ENCODE results near the gene PNMT. TPM values are rescaled to one million over a fixed set of nuclear protein-coding genes. Genes with fewer than 3 reads are reported as not detected.

PNMT gene
- total and polyA plus RNA-seq, 2 of the 13 experiments (the other 11 are each of a cell fraction or from before 2014, with no cell fraction given) = 0.25 TPM; not detected in 1

DNA sequence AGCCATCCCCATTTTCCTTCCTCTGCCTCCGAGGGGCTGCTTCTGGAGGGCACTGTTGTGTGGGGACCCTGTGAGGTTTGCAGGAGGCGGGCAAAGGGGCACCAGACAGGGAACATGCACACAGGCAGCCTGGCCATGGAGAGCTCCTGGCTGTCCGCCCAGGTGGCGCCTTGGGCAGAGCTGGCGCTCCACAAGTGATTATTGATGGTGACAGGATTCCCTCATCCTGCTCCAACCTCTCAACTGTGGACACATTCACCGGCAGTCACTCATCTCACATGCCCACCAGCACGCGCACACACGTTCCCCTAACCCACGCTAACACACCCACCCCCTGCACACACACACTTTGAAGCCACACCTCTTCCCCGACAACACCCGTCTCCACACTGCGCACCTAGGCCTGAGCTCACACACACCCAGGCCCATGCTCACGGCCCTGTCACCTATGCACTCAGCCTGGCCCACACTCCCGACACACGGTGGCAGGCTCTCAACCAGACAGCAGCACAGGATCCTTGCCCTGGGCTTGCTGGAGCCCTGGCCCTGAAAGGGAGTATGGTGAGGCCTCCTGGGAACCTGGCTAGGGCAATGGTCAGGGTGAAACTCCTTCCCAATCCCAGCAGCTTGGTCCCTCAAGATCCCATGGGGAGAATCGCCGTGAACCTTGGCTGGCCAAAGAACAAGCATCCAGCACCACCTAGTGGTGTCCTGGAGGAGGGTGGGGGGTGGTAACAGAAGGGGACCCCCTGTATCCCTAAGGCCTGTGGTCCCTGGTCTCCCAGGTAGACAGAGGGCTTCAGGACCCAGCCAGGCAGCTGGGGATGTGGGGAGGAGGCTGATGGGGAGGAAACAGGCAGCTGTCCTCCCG, 3.6 kb downstream of the PNMT start (continued):
- TF ChIP-seq, protein P1, sequence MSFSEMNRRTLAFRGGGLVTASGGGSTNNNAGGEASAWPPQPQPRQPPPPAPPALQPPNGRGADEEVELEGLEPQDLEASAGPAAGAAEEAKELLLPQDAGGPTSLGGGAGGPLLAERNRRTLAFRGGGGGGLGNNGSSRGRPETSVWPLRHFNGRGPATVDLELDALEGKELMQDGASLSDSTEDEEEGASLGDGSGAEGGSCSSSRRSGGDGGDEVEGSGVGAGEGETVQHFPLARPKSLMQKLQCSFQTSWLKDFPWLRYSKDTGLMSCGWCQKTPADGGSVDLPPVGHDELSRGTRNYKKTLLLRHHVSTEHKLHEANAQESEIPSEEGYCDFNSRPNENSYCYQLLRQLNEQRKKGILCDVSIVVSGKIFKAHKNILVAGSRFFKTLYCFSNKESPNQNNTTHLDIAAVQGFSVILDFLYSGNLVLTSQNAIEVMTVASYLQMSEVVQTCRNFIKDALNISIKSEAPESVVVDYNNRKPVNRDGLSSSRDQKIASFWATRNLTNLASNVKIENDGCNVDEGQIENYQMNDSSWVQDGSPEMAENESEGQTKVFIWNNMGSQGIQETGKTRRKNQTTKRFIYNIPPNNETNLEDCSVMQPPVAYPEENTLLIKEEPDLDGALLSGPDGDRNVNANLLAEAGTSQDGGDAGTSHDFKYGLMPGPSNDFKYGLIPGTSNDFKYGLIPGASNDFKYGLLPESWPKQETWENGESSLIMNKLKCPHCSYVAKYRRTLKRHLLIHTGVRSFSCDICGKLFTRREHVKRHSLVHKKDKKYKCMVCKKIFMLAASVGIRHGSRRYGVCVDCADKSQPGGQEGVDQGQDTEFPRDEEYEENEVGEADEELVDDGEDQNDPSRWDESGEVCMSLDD (CRISPR knock-in tag; IDR thresholded peaks at IDR 0.05; ENCODE audit: borderline replicate concordance) = no peak
- TF ChIP-seq ZBTB1 (CRISPR knock-in tag; IDR thresholded peaks at IDR 0.05; ENCODE audit: borderline replicate concordance) (no peak), GATAD2A (CRISPR knock-in tag; IDR thresholded peaks at IDR 0.05) (peak; percentile 57), TSC22D2 (CRISPR knock-in tag; IDR thresholded peaks at IDR 0.05; ENCODE audit: borderline replicate concordance) (no peak), ARNT (IDR thresholded peaks at IDR 0.05) (no peak), RXRA (CRISPR knock-in tag; IDR thresholded peaks at IDR 0.05) (peak; percentile 54; the same call in 1 of the 2 replicates), ZNF792 (CRISPR knock-in tag; IDR thresholded peaks at IDR 0.05) (no peak), POLR2AphosphoS2 (IDR thresholded peaks at IDR 0.05; ENCODE audit: low read depth, low read length) (no peak), ZC3H13 (CRISPR knock-in tag; IDR thresholded peaks at IDR 0.05) (peak; percentile 60; the same call in 1 of the 2 replicates), ZNF660 (CRISPR knock-in tag; IDR thresholded peaks at IDR 0.05; ENCODE audit: borderline replicate concordance, low read depth) (no peak), SMARCC2 (IDR thresholded peaks at IDR 0.05) (no peak)
- TF ChIP-seq, protein P2, sequence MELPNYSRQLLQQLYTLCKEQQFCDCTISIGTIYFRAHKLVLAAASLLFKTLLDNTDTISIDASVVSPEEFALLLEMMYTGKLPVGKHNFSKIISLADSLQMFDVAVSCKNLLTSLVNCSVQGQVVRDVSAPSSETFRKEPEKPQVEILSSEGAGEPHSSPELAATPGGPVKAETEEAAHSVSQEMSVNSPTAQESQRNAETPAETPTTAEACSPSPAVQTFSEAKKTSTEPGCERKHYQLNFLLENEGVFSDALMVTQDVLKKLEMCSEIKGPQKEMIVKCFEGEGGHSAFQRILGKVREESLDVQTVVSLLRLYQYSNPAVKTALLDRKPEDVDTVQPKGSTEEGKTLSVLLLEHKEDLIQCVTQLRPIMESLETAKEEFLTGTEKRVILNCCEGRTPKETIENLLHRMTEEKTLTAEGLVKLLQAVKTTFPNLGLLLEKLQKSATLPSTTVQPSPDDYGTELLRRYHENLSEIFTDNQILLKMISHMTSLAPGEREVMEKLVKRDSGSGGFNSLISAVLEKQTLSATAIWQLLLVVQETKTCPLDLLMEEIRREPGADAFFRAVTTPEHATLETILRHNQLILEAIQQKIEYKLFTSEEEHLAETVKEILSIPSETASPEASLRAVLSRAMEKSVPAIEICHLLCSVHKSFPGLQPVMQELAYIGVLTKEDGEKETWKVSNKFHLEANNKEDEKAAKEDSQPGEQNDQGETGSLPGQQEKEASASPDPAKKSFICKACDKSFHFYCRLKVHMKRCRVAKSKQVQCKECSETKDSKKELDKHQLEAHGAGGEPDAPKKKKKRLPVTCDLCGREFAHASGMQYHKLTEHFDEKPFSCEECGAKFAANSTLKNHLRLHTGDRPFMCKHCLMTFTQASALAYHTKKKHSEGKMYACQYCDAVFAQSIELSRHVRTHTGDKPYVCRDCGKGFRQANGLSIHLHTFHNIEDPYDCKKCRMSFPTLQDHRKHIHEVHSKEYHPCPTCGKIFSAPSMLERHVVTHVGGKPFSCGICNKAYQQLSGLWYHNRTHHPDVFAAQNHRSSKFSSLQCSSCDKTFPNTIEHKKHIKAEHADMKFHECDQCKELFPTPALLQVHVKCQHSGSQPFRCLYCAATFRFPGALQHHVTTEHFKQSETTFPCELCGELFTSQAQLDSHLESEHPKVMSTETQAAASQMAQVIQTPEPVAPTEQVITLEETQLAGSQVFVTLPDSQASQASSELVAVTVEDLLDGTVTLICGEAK (IDR thresholded peaks at IDR 0.05) = no peak
- TF ChIP-seq, protein P2 (CRISPR knock-in tag; IDR thresholded peaks at IDR 0.05) = peak; percentile 75; the same call in 1 of the 2 replicates
- TF ChIP-seq, protein P3, sequence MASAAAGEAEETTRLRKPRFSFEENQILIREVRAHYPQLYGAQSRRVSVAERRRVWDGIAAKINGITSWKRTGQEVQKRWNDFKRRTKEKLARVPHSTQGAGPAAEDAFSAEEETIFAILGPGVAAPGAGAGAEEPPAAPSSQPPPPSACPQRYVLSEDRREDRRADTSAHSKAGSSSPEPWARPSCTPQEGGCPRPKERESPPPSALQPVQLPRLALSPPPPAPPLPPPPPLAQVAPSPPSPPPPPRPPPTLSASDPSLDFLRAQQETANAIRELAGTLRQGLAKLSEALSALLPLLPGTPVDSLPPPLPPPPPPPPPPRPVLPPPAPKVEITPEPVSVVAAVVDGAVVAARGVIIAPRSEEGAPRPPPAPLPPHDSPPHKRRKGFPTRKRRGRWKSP (CRISPR knock-in tag; IDR thresholded peaks at IDR 0.05) = no peak
